Muscle of back (tissue), 11 donors: ENCODE measurements around the gene CACNA1C. TPM values are rescaled to one million over a fixed set of nuclear protein-coding genes. Genes with fewer than 3 reads are reported as not detected.
A peak's percentile ranks its signal among the peaks of the same experiment; 100 is the strongest.
"Not testable (repeated sequence)": the region's sequence is repeated elsewhere in the genome, so short reads cannot be mapped to it uniquely, and the experiment has no call there.

Experiments
- DNase-seq, 3 donors: peaks; one replicate each; pipeline versions ENCODE4 v3.0.0 to v3.0.0-alpha.2; 2013
- polyA plus RNA-seq, 10 donors: library from polyadenylated mRNA; unstranded; fragments of 120-200 nt; gene quantifications; one replicate each; pipeline ENCODE4 v1.2.1, GENCODE V29; 2013; ENCODE audit not compliant: insufficient read length in 10 of 10

The CACNA1C gene
- polyA plus RNA-seq, 10 donors, result 2.2 to 5.8 (median 3.5) TPM

DNA sequence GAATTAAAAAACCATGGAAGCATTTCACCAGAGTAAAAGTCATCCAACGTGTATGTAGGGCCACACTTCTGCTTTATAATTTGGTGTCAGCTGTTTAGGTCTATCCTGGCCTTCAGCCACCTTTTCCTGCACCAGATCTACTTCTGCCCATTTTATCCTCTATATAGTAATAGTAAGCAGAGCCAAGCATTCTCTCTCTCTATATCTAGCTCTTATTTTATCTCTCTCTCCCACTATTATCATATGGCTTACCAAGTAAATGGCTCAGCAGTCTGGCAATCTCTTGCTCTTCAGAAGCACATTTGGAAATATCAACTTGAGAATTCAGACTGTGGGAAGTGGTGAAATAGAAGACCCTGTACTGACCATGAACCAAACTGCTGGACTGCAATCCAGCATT, 657.9 kb downstream of the CACNA1C start:
- no peak for DNase-seq

DNA sequence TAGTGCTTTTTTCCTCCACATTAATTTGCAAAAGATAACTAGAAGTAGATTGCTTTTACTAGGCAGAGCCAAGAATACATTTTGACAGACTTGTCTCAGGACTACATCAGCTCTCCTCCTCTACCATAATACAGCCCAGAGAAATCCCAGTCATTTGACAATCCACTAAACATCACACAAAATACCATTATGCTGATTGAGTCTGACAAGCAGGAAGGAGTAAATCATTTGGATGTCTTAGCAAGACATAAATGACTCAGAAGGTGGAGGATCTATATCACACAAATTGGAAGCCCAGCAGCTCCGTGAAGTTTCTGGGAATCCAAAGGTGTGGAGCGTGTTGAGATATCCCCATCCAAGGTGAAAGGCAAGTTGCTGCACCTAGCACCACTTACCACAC, 666.6 kb downstream of the CACNA1C start:
- no peak for DNase-seq

DNA sequence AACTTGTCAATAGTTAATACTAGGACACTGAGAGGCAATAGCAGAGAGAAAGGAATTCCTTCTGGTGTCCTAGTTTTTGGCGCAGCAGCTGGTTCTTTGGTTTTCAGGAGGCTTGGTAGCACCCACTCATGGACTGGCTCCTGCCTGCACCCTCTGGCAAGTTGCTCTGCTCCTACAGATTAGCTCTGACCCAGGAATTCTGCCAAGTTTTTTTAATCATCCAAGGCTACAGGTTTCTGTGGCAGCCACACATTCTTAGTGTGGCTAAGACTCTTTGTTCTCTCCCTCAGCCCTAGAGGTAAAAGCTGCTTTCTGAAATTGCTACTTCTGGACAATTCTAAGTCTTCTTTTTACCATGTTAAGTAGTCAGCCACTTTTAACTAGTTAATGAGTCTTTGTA, 670.0 kb downstream of the CACNA1C start:
- DNase-seq, result no peak

DNA sequence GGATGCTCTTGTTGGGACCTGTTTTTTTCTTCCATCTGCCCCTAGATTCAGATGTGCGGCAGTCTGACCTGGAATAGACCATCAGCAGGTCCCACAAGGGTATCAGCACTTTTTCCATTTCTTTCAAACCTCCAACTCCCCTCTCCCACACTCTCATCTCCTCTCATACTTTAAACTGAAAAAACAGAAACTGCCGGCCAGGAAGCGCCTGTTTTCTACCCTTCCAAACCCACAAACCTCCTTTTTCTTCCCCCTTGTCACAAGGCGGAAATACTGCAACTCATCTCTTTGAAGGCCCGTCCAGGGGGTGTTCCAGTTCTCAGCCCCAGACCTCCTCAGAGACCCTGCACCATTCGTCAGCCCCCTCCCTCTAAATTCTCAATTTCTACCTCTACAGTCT, 679.5 kb downstream of the CACNA1C start:
- no peak for DNase-seq

DNA sequence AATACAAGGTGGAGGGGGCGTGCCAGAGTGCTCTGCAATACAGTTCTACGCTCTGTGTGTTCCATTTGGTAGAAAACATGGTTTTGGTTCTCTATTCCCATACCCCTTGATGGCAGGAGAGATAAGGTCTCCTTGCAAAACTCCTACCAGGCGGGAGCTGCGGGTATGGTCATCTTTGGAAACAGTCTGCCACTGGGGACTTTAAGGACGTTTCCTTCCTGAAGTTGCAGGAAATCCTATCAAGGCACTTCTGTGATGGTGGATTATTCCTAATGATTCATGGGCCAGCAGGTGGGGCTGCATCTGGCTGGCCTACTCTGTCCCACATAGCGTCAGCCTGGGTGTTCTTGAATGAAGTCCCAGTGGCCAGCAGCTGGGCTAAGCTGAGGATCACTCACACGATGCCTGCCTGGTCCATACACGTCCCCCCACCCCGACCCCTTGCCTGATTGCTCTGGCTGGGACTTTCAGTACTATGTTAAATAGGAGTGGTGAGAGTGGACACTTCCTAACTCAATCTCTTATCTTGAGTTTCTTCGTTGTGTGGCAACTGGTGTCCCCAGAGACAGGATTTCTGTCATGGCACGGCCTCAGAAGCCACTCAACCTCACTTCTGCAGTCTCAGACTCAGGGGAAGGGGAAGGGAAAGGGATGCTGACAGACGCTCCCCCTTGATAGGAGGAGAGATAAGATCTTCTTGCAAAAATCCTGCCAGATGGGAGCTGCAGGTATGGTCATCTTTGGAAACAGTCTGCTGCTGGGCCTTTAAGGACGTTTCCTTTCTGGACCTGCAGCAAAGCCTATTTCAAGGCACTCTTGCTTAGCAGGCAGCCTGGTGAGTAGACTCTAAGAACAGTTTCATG, 680.9 kb downstream of the CACNA1C start:
- peak in 1 of 3 donors; percentile 12 for DNase-seq

DNA sequence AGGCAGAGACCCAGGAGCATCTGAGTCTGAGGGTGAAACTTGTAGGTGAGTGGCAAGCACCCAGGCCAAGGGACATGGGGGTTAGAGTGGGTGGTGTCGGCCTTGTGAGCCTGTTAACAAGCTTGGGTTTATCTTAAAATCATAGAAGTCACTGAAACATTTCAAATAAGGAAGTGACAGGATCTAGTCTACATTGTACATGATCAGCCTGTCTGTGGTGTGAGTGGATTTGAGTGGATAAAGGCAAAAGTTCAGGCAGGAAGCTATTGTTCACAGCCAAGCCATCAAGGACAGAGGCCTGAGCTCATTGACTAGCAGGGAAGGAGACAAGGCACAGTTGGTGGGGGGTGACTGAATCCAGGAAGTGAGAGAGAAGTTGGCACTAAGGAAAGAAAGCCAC, 682.6 kb downstream of the CACNA1C start:
- no peak for DNase-seq

DNA sequence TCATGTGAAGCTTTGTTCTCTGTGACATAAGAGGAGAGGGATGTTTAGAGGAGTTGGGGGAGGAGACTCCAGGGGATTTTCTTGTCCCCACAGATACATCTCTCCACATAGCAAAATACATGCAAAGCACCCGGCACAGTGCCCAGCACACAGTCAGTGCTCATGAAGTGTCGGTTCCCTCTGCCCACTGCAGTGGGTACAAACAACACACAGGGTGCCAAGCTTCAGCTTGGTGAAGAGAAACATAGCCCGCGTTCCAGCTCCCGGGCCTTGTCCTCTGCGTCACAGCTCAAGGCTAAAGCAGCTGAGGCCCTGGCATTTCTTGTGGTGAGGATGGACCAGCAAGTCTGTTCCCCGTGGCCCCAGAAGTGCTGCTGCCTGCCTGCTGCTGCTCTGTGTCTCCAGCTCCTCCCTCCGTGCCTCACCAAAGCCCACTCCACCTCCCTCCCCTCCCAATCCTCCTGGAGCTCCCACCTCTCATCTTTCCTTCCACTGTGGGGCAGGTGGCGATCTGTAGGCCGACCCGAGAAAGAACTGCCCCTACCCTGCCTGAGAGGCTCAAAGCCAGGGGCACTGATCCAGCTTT, 685.0 kb downstream of the CACNA1C start:
- no peak for DNase-seq

DNA sequence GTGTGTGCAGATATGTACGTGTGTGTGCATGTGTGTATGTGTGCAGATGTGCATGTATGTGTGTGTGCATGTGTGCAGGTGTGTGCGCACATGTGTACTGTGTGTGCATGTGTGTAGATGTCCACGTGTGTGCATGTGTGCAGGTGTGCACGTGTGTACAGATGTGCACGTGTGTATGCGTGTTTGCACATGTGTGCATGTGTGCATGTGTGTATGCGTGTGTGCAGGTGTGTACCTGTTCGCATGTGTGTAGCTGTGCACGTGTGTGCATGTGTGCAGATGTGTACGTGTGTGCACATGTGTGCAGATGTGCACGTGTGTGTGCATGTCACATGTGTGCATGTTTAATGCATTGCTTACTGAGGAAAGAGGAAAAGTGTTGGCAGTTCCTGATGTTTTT, 686.3 kb downstream of the CACNA1C start:
- no peak for DNase-seq

DNA sequence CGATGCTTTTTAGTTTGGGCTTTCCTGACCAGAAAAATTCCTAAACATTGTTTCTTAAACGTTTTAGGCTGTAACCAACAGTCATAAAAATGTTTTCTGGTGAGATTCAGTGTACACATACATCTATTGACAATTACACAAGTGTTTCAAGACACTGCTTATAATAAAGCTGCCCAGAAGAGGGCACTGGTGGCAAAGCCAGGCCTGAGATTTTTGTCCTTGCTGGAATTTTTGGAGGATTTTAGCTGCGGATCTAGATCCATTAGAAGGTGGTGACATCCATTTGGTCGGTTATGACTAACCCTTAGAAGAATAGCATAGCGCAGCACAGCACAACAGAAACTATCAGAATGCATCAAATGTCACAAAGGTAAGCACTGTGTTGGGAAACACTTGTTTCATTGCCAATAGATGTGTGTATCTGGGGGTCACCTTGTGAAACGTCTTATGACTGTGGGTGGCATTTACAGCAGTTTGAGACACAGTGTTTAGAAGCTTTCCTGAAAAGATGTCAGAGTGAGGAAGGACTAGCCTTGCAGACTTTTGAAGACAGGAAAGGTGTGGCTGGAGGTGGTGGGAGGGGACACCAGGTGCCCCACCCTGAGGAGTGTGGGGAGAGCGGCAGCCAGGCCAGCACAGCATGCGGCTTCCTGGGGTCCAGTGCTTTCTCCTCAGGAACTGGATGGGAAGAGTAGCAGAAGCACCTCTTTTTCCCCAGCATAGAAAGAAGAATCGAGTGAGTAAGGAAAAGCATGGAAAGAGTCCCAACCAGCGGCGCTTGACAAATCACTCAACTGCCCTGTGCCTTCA, 687.2 kb downstream of the CACNA1C start:
- DNase-seq, result peak in 1 of 3 donors; percentile 26

DNA sequence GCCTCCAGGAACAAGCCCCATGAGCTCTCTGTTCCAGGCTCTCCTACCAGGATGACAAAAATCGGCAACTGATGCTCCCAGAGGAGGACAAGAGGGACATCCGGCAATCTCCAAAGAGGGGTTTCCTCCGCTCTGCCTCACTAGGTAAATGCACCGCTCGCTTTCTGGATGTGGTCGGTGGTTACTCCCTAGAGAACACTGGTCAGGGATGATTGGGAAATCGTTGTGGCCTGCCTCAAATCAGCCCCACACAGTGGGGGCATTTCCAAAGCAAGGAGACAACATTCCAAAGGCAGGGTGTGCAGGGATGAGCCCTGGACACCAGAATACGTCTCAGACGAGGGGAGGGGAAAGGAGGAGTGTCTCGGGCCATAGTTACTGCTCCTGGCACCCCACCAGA, 689.2 kb downstream of the CACNA1C start:
- not testable (repeated sequence) for DNase-seq

DNA sequence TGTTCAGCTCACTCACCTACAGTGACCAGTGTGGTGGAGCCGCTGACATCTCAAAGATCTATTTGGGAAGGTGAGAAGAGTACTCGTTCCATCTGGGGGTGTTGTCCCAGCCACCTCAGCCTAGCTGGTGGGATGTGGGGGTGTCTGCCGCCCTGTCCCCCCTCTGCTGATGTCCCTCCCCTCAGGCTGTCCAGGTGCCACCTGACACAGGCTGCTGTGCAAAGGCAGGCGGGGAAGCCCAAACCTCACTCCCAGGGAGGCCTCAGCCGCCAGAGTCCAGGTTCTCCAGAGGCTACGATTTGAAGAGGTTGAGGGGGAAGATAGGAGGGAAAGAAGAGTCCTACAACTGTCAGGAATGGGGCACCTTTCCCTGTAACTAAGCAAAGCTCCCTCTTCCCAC, 690.7 kb downstream of the CACNA1C start:
- DNase-seq, result no peak

DNA sequence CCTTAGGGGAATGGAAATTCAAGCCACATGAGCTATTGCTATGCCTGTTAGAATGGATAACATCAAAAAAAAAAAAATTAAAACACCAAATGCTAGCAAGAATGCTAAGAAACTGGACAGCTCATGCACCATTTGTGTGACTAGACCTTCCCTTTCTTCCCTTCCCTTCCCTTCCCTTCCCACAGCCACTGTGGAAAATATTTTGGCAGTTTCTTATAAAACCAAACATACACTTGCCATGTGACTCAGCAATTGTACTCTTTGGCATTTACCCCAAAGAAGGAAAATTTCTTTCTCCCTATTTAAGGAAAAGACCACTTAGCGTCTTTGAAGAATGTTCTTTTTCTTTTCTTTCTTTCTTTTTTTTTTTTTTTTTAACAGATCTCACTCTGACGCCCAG, 692.9 kb downstream of the CACNA1C start:
- no peak for DNase-seq

Other genes starting within 250 kb of the CACNA1C start
- gene LRTM2, start 232.4 kb upstream of the CACNA1C start, polyA plus RNA-seq, result under 1 TPM in 9 of 10 donors, not detected in 1; 0.08 to 0.63 (median 0.27) TPM
- 1 to 10 TPM; 1.3 to 4.4 (median 2.2) TPM for gene CACNA2D4, start 134.3 kb upstream of the CACNA1C start, polyA plus RNA-seq
- 10 to 100 TPM in 8 of 10 donors, 1 to 10 TPM in 2; 9.1 to 14.6 (median 12.1) TPM for gene DCP1B, start 48.5 kb upstream of the CACNA1C start, polyA plus RNA-seq